Pulmonary artery endothelial cell (primary cell): ENCODE data around the gene SMIM10L2A. TPM values are rescaled to one million over a fixed set of nuclear protein-coding genes. Genes with fewer than 3 reads are reported as not detected.
"Not testable (repeated sequence)": the region's sequence is repeated elsewhere in the genome, so short reads cannot be mapped to it uniquely, and the experiment has no call there.

Source experiments
- DNase-seq: peaks from one replicate; pipeline ENCODE4 v3.0.0-alpha.2; 2011; ENCODE audit warnings: low read depth, low spot score
- total RNA-seq: library from RNA; depleted of rRNA; stranded (reverse); fragments of >200 nt; gene quantifications from 2 replicates; pipeline ENCODE4 v1.2.3, GENCODE V29; 2014

Gene SMIM10L2A
- total RNA-seq, 1 donor from 2014 or later = 0.40 TPM

- not testable (repeated sequence) for DNase-seq
These were observed 1.0 kb downstream of the SMIM10L2A start for GRCh38 chrX:135422810-135423168.

GRCh38 chrX:135423173-135423864 is 1.6 kb downstream of the SMIM10L2A start:
- DNase-seq = not testable (repeated sequence)

DNA sequence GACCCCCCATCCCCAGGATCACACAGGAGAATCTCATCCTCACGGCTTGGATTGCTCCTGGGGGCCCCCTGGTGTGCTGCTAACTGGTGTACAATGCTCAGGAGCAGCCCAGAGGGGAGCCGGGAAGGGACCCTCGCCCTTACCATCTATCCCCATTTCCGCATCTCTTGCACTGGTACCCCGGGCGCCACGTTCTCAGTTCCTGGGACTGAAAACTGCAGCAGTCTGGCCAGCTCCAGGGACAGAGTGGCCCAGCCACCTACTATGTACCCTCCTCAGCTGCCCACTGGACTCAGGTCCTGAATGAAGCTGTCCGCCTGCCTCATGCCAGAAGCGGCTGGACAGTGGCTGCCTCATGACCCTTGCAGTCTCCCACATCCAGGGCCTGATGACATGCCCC is 2.7 kb downstream of the SMIM10L2A start:
- no peak for DNase-seq

DNA sequence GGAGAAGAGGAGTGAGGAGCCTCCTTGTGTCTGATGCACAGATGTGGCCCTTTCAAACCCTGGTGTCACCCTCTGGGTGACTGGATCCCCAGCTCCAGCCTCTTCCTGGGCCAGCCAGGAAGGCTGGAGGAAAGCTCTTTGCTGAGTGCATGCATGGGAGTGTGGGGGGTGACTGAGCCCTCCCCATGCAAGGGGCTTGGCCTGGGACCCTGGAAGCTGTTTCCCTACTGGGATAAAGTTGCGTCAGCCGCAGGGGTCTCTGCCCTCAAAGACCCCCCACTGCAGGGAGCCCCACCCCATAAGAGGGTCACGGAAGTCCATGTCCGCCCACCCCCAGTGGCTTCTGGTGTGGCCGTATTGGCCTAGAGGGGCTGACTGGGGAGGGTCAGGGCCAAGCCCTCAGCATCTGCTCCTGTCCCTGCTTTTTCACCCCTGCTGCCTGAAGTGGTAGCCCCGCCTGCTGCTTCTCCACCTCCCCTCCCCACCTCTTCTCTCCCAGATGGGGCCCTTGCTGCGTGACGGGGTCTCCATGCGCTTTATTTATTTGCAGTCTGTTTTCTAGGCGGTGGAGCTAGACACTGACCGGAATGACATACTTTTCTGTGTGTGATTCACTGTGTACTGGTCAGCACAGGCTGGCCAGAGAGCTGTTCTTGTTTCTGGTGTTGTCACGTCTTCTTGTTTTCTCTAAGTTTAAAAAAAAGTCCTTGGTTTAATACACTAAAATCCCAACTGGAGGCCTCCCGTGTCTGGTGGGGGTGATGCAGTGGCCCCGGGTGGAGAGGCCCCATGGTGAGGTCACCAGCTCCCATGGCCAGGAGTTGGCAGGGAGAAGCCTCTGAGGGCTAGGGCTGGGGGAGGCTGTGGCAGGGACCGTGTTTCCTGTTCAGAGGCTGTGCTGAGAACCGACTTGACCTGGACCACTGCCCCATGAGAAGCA is 3.6 kb downstream of the SMIM10L2A start:
- DNase-seq = no peak

GRCh38 chrX:135429429-135429828 is 7.7 kb downstream of the SMIM10L2A start:
- no peak for DNase-seq

DNA sequence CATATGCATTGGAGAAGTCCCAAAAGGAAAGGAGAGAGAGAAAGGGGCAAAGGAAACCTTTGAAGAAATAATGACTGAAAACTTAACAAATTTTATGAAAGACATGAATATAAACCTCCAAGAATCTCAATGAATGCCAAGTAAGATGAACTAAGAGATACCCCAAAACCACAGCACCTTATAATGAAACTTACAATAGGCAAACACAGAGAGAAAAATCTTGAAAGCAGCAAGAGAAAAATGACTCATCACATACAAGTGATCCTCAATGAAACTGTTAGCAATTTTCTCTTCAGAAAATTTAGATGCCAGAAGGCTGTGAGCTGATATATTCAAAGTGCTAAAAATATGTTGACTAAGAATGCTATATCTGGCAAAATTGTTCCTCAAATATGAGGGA is 10.1 kb downstream of the SMIM10L2A start:
- no peak for DNase-seq

DNA sequence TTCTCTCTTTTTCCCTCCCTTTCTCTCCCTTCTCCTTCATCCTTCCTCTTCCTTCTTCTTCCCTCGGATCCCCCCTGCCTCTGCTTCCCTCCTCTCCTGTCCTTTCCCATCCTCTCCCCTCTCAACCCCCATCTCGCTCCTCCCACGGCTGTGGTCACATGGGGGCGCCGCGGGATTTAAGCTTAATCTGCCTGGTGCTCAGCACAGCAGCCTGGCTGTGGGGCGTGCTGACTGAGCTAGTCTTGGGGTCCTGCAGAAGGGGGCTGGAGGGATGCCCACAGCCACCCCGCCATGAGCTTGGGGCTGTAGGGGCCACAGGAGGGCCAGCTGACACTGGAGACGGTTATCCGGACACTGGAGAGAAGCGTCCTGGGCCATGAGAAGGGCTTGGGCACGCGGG is 10.7 kb downstream of the SMIM10L2A start:
- DNase-seq = no peak

GRCh38 chrX:135432881-135433521 is 11.3 kb downstream of the SMIM10L2A start:
- DNase-seq = no peak

DNA sequence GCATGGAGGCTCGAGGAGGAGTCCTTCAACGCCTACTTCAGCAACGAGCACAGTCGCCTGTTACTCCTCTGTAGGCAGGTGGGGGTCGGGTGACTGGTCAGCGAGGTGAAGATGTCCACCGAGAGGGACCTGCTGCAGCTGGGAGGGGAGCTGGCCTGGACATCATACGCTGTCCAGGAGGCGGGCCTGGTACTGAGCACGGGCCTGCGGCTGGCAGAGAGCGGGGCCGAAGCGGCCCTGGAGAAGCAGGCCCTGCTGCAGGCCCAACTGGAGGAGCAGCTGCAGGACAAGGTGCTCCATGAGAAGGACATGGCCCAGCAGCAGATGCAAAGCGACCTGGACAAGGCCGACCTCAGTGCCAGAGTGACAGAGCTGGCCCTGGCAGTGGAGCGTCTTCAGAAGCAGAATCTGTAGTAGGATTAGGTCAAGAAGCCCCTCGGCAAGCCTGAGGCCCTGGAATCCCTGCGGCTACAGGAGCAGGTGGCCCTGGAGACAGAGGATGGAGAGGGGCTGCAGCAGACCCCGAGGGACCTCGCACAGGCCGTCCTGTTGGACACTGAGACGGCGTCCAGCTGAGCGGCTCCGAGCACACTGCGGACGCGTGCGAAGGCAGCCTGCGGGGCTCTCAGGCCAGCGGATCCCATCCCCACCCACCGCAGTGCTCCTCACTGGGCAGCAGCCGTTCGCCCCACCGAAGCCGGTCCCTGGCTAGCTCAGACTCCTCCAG is 11.9 kb downstream of the SMIM10L2A start:
- DNase-seq = no peak

- no peak for DNase-seq
These were observed 12.8 kb downstream of the SMIM10L2A start for GRCh38 chrX:135434258-135435138.

DNA sequence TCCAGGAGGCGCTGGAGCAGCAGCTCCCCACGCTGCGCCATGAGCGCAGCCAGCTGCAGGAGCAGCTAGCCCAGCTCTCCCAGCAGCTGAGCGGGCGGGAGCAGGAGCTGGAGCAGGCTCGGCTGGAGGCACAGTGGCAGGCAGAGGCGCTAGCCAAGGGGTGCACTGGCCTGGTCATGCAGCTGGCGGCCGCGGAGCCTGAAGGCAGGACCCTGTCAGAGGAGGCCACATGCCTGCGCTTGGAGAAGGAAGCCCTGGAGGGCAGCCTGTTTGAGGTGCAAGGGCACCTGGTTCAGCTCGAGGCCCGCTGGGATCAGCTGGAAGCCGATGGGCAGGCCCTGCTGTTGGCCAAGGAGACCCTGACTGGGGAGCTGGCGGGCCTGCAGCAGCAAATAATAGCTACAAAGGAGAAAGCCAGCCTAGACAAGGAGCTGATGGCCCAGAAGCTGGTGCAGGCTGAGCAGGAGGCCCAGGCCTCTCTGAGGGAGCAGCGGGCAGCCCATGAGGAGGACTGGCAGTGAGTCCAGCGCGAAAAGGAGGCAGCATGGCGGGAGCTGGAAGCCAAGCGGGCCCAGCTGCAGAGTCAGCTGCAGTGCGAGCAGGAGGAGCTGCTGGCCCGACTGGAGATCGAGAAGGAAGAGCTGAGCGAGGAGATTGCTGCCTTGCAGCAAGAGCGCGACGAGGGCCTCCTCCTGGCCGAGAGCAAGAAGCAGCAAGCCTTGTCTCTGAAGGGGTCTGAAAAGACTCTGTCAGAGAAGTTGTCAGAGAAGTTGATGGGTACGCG is 13.6 kb downstream of the SMIM10L2A start:
- DNase-seq = no peak

DNA sequence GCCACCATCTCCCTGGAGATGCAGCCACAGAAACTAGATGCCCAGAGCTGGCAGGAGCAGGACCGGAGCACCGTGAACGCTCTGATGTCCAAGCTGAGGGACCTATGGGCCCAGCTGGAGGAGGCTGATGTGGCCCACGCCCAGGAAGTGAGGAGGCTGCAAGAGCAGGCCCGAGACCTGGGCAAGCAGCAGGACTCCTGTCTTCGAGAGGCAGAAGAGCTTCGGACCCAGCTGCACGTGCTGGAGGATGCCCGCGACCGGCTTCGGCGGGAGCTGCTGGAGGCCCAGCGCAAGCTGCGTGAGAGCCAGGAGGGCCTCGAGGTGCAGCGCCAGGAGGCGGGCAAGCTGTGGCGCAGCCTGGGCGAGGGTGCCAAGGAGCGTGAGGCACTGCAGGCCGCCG is 14.2 kb downstream of the SMIM10L2A start:
- DNase-seq = no peak

DNA sequence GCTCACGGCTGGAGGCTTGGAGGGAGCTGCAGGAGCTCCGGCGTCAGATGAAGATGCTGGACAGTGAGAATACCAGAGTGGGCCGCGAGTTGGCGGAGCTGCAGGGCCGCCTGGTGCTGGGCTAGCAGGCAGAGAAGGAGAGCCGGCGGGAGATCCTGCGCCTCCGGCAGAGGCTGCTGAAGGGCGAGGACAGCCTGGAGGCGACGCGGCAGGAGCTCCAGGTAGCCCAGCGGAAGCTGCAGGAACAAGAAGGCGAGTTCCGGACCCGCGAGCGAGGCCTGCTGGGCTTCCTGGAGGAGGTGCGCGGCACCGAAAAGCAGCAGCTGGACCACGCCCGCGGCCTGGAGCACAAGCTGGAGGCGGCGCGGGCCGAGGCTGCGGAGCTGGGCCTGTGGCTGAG is 14.7 kb downstream of the SMIM10L2A start:
- no peak for DNase-seq

DNA sequence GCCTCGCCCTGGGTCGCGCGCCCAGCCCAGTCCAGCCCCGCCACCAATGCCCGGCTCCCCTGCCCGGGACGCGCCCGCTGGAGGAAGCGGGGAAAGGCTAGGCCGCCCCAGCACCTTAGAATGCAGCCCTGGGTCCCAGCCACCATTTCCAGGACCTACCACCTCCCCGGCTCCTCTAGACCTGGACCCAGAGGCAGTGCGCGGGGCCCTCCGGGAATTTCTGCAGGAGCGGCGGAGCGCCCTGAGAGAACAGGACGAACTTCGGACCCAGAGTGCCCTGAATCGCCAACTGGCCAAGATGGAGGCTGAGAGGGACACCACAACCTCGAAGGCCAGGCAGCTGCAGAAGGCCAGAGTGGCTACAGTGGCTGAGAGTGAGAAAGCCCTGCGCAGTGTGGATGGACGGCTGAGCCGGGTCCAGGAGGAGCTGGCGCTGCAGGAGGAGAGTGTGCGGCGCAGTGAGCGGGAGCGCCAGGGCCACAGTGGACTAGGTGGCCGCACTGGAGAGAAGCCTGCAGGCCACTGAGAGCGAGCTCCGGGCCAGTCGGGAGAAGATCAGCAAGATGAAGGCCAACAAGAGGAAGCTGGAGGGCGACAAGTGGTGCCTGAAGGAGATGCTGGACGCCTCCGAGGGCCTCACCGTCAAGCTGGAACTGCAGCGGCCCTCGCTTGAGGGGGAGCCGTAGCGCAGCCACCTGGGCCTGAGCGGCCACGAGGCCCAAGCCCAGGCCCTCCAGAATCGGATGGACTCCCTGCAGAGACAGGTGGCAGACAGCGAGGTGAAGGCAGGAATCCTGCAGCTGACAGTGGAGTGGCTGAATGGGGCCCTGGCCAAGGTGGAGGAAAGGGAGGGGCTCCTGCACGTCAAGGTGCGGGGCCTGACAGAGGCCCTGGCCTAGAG is 15.5 kb downstream of the SMIM10L2A start:
- DNase-seq = no peak

- no peak for DNase-seq
These were observed 16.4 kb downstream of the SMIM10L2A start for GRCh38 chrX:135437867-135438733.

- DNase-seq = no peak
These were observed 16.9 kb downstream of the SMIM10L2A start for GRCh38 chrX:135438734-135439043.

- no peak for DNase-seq
These were observed 28.1 kb downstream of the SMIM10L2A start for GRCh38 chrX:135449637-135450550.
